PC-3 (cell line): ENCODE results near the gene HDAC9. TPM values are rescaled to one million over a fixed set of nuclear protein-coding genes. Genes with fewer than 3 reads are reported as not detected.
A peak's percentile ranks its signal among the peaks of the same experiment; 100 is the strongest.

Experiments
- ATAC-seq: fragments of 200-7000 bp; cut with Tn5 transposase; 2 replicates; pipeline ENCODE4 v1.9.1; 2020; ENCODE audit warnings: mild to moderate bottlenecking, moderate library complexity
- BruUV-seq: library from RNA; stranded (reverse); fragments of 400-500 nt; replicated peaks from 2 replicates; lab custom pipeline; 2021; lab: Mats Ljungman, UMichigan
- CTCF ChIA-PET: fragments of 300-600 bp; sonication (Branson Sonifier 250); formaldehyde crosslinking; loops from one replicate; lab custom pipeline; 2022; ENCODE audit warnings: antibody characterized with exemption; lab: Charles Lee
- POLR2A ChIA-PET: fragments of 300-600 bp; sonication (Branson Sonifier 250); formaldehyde crosslinking; loops from one replicate; lab custom pipeline; 2022; ENCODE audit warnings: antibody characterized with exemption; ENCODE audit not compliant: unreplicated experiment; lab: Charles Lee
- DNase-seq: peaks from one replicate; pipeline ENCODE4 v3.0.0-alpha.2; 2015
- H2AFZ ChIP-seq: fragments of 300-600 bp; sonication (generic); 2 replicates; pipeline ENCODE4 v1.6.0; 2016; ENCODE audit warnings: antibody characterized with exemption, low read length
- H3F3A ChIP-seq: fragments of 300-600 bp; sonication (generic); one replicate; pipeline ENCODE4 v1.6.0; 2017; ENCODE audit warnings: antibody characterized with exemption, low read length, control low read depth, mild to moderate bottlenecking; ENCODE audit not compliant: unreplicated experiment
- H3K27ac ChIP-seq: fragments of 300-600 bp; sonication (generic); 2 replicates; pipeline ENCODE4 v1.5.1; 2016; ENCODE audit warnings: mild to moderate bottlenecking, low read length
- H3K27me3 ChIP-seq: fragments of 300-600 bp; sonication (generic); 2 replicates; pipeline ENCODE4 v1.6.1; 2016; ENCODE audit warnings: low read length, mixed read lengths
- H3K36me3 ChIP-seq: fragments of 300-600 bp; sonication (generic); 2 replicates; pipeline ENCODE4 v1.6.1; 2016; ENCODE audit warnings: low read depth, mixed run types, low read length, mixed read lengths
- H3K4me1 ChIP-seq: fragments of 300-600 bp; sonication (generic); 2 replicates; pipeline ENCODE4 v1.5.1; 2016; ENCODE audit warnings: low read length; ENCODE audit not compliant: insufficient read depth
- H3K4me2 ChIP-seq: fragments of 300-600 bp; sonication (generic); 2 replicates; pipeline ENCODE4 v1.6.0; 2016; ENCODE audit warnings: low read length
- H3K4me3 ChIP-seq: fragments of 300-600 bp; sonication (generic); 2 replicates; pipeline ENCODE4 v1.5.1; 2016; ENCODE audit warnings: mild to moderate bottlenecking, low read length, mixed read lengths
- H3K79me2 ChIP-seq: fragments of 300-600 bp; sonication (generic); 2 replicates; pipeline ENCODE4 v1.6.1; 2017; ENCODE audit warnings: low read length, mixed read lengths
- H3K9ac ChIP-seq: fragments of 300-600 bp; sonication (generic); 2 replicates; pipeline ENCODE4 v1.6.0; 2016; ENCODE audit warnings: mild to moderate bottlenecking, low read length
- H3K9me2 ChIP-seq: fragments of 300-600 bp; sonication (generic); replicated peaks from 2 replicates; pipeline ENCODE4 v1.6.1; 2016; ENCODE audit warnings: mixed run types, low read length, mixed read lengths
- H3K9me3 ChIP-seq: fragments of 300-600 bp; sonication (generic); 2 replicates; pipeline ENCODE4 v1.6.1; 2016; ENCODE audit warnings: low read length, mixed read lengths
- H4K20me1 ChIP-seq: fragments of 300-600 bp; sonication (generic); 2 replicates; pipeline ENCODE4 v1.6.1; 2016; ENCODE audit warnings: low read length, mixed read lengths
- EZH2 ChIP-seq: fragments of 300-600 bp; sonication (generic); IDR thresholded peaks from one replicate; pipeline ENCODE4 v1.6.1; 2017; ENCODE audit warnings: antibody characterized with exemption, mild to moderate bottlenecking, low read length; ENCODE audit not compliant: unreplicated experiment
- EZH2phosphoT487 ChIP-seq: fragments of 300-600 bp; sonication (generic); IDR thresholded peaks from 2 replicates; pipeline ENCODE4 v1.6.1; 2018; ENCODE audit warnings: mild to moderate bottlenecking, antibody characterized with exemption, low read length, borderline replicate concordance
- intact Hi-C: fragments of 100-400 bp; cut with micrococcal nuclease; formaldehyde crosslinking; loops from 2 replicates; pipeline ENCODE4 v1.9.0; 2023
- total RNA-seq: library from RNA; depleted of rRNA; stranded (reverse); fragments of >200 nt; gene quantifications from 2 replicates; pipeline ENCODE4 v1.2.3, GENCODE V29; 2014
- TF ChIP-seq, protein P1 (sequence below): fragments of 300-600 bp; sonication (generic); conservative IDR thresholded peaks from 2 replicates; pipeline ENCODE4 v1.5.1; 2017; ENCODE audit warnings: antibody characterized with exemption, low read depth, mild to moderate bottlenecking, low read length

HDAC9 gene
- total RNA-seq, 1 experiment from 2014 or later: 7.8 TPM

DNA sequence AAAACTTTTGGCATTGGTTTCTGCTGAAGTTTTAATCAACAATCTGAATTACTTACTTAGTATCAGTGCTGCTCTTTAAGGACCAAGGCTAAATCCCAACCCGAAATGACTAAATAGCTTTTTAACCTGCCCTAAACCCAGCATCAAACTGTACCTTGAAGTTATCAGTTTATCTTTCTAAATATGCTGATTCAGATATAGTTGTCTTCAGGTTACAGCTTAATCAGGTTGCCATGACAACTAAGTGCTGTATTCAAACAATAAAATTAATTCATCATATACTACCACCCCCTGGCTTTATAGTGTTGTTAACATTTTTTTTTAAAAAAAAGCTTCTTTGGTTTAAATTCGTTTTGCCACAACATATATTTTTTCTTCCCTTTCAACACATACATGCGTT lies 382.3 kb downstream of the HDAC9 start:
- no TSS peak for BruUV-seq
- no peak overlapping the region for H3K4me3 ChIP-seq
- DNase-seq: no peak
- no peak overlapping the region for H3K27ac ChIP-seq
- H4K20me1 ChIP-seq: no peaks in the 10 kb centered on the region
- H2AFZ ChIP-seq: no peak overlapping the region
- ATAC-seq: peak; percentile 31
- H3F3A ChIP-seq: no peaks in the 10 kb centered on the region
- no peaks in the 10 kb centered on the region for H3K36me3 ChIP-seq
- POLR2A ChIA-PET: interaction anchor here (0.7 kb wide), 1 partner anchor 14 kb away, joined by 3 read pairs; no protein-coding TSS in a partner anchor
- no peak overlapping the region for H3K4me2 ChIP-seq
- H3K4me1 ChIP-seq: peaks cover 5% of the 10 kb centered on the region; the same call in 1 of the 2 replicates
- intact Hi-C loops: loop anchor here (2.0 kb wide), 2 partner anchors 17 to 183 kb away; no protein-coding TSS in a partner anchor
- H3K9ac ChIP-seq: no peak overlapping the region
- H3K27me3 ChIP-seq: no peaks in the 10 kb centered on the region
- H3K79me2 ChIP-seq: no peaks in the 10 kb centered on the region
- H3K9me2 ChIP-seq: no peaks in the 10 kb centered on the region
- H3K9me3 ChIP-seq: no peaks in the 10 kb centered on the region
- no peak for TF ChIP-seq EZH2
- no peak for TF ChIP-seq EZH2phosphoT487
- TF ChIP-seq, protein P1, sequence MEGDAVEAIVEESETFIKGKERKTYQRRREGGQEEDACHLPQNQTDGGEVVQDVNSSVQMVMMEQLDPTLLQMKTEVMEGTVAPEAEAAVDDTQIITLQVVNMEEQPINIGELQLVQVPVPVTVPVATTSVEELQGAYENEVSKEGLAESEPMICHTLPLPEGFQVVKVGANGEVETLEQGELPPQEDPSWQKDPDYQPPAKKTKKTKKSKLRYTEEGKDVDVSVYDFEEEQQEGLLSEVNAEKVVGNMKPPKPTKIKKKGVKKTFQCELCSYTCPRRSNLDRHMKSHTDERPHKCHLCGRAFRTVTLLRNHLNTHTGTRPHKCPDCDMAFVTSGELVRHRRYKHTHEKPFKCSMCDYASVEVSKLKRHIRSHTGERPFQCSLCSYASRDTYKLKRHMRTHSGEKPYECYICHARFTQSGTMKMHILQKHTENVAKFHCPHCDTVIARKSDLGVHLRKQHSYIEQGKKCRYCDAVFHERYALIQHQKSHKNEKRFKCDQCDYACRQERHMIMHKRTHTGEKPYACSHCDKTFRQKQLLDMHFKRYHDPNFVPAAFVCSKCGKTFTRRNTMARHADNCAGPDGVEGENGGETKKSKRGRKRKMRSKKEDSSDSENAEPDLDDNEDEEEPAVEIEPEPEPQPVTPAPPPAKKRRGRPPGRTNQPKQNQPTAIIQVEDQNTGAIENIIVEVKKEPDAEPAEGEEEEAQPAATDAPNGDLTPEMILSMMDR: no peak
- CTCF ChIA-PET: interaction anchor here (0.6 kb wide), 1 partner anchor 98 kb away, joined by 3 read pairs; no protein-coding TSS in a partner anchor

DNA sequence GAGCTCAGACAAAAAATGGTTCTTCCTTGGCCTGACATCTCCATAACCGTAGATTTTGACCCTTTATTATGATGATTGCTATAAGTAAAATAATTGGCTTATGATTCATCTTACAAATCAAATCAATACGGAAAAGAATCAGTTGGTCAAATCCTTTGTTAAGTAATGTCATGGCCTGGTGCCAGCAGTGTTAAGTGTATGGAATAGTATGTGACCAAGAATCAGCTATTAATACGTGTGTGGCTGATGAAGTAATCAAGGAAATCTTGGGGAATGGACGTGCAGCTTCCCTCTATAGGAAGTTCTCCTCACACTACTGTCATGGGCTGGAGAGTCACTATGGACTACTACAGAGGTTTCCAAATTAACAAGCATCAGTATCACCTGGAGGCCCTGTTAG lies 391.3 kb downstream of the HDAC9 start:
- H3K27me3 ChIP-seq: no peaks in the 10 kb centered on the region
- intact Hi-C loops: no loop called here
- no peaks in the 10 kb centered on the region for H3K79me2 ChIP-seq
- no peak for TF ChIP-seq EZH2
- TF ChIP-seq, protein P1: no peak
- TF ChIP-seq EZH2phosphoT487: no peak
- H4K20me1 ChIP-seq: no peaks in the 10 kb centered on the region
- H3K9me2 ChIP-seq: no peaks in the 10 kb centered on the region
- no peaks in the 10 kb centered on the region for H3F3A ChIP-seq
- H3K36me3 ChIP-seq: no peaks in the 10 kb centered on the region
- no peak overlapping the region for H2AFZ ChIP-seq
- H3K27ac ChIP-seq: no peak overlapping the region
- ChIA-PET POLR2A (no interaction called here), CTCF (no interaction called here)
- no peak overlapping the region for H3K4me2 ChIP-seq
- peaks cover 22% of the 10 kb centered on the region for H3K4me1 ChIP-seq
- H3K4me3 ChIP-seq: no peak overlapping the region
- H3K9me3 ChIP-seq: no peaks in the 10 kb centered on the region
- H3K9ac ChIP-seq: no peak overlapping the region
- DNase-seq: no peak
- BruUV-seq: no TSS peak
- no peak for ATAC-seq

DNA sequence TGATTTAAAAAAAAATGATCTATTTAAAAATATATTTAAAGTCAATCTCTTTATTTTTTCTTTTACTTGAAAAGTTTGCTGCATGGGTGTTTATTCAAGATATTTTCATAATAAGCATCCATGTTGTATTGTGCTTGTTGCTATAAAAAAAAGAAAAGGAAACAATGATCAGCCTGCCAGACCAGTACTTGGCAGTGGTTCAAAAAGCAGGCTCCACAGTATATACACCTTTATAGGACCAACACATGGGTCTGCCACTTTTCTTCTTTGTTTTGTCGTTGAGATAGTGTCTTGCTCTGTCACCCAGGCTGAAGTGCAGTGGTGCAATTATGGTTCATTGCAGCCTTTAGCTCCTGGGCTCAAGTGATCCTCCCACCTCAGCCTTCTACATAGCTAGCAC lies 393.9 kb downstream of the HDAC9 start:
- no peaks in the 10 kb centered on the region for H3K27me3 ChIP-seq
- H3K27ac ChIP-seq: peak overlapping the region; percentile 57
- H3K4me3 ChIP-seq: no peak overlapping the region
- H3K9me2 ChIP-seq: no peaks in the 10 kb centered on the region
- no peaks in the 10 kb centered on the region for H3F3A ChIP-seq
- H3K9ac ChIP-seq: no peak overlapping the region
- CTCF ChIA-PET: no interaction called here
- no peaks in the 10 kb centered on the region for H3K9me3 ChIP-seq
- no peaks in the 10 kb centered on the region for H3K36me3 ChIP-seq
- intact Hi-C loops: no loop called here
- peaks cover 41% of the 10 kb centered on the region for H3K4me1 ChIP-seq
- no TSS peak for BruUV-seq
- POLR2A ChIA-PET: no interaction called here
- no peaks in the 10 kb centered on the region for H4K20me1 ChIP-seq
- H3K4me2 ChIP-seq: peak overlapping the region; percentile 21; the same call in 1 of the 2 replicates
- peak; percentile 33 for DNase-seq
- H3K79me2 ChIP-seq: no peaks in the 10 kb centered on the region
- no peak overlapping the region for H2AFZ ChIP-seq
- ATAC-seq: no peak; the same call in 1 of the 2 replicates
- TF ChIP-seq EZH2phosphoT487: no peak
- no peak for TF ChIP-seq EZH2
- TF ChIP-seq, protein P1: no peak
